Posterior cingulate gyrus (tissue), 11 donors: ENCODE data around the gene ZNF678.

Source experiments
- DNase-seq, 10 donors: peaks; one replicate each; pipeline versions ENCODE4 v3.0.0 to v3.0.0-alpha.2; 2020 to 2021; ENCODE audit warnings: mixed read lengths in 3 of 10
- intact Hi-C: fragments of 100-400 bp; cut with DNase I; formaldehyde crosslinking; loops from one replicate; pipeline ENCODE4 v1.15.1; 2023

Gene ZNF678

DNA sequence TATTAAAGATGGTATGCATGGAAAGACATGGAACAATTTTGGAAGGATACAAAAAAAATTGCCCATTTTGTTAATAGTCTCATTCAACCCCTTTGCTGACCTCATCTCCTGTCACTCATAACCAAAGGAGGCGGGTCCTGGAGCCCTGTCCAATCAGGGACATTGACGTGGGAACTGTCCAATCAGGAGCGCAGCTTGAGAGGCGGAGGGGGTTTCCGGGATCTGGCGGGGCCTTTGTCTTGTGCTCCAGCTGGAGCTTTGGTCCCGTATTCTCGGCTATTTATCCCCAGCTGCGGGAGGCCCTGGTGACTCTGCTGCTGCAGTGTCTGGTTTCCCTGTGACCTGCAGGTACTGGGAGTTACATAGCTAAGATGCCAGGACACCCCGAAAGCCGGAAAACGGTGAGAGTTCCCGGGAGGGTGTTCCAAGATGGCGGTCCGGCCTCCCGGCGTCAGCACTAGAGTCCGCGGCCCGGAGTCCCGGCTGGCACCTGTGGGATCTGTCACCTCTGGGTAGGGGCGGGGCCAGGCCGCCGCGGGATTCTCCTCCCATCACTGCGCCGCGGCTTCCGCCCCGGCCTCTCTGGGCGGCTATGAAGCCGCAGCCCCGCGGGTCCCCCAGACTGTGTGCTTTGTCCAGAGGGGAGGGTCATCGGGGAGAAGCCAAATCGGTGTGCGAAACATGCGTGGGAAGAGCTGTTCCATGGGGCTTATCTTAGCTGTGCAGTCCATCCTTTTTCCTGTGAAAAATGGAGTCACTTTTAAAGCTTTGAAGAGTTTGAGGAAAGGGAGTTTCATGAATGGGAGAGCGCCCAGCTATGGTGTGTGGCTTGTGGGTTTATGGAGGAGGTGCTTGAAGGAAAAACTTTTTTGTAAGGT, at the start of gene ZNF678:
Gene ZNF678 (plus strand): TSS at position 233 of the 878 bp plus-strand sequence. CDS start 87,436 bp downstream, outside the sequence.
- peak; percentile 86 to 99 (median 92) for DNase-seq
- intact Hi-C loops: loop anchor here (10.0 kb wide), 1 partner anchor 171 kb away; the partner anchor contains the start of genes JMJD4 and SNAP47

DNA sequence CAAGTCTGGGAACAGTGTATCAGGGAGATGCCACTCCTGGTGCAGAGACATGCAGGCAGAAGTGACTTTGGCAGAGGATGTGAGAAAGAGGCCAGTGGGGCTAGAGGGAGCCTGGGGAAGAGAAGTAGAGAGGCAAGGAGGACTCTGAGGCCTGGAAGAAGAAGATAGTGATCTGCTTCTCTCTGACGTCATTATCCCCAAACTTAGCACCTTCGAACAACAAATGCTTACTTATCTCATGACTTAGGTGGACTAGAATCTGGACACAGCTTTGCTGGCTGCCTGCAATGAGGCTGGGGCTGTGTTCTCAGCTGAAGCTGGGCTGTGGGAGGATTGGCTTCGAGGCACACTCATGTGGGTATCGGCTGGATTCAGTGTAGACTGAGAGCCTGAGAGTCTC, 44.5 kb upstream of the ZNF678 start:
- DNase-seq: no peak
- intact Hi-C loops: no loop called here

DNA sequence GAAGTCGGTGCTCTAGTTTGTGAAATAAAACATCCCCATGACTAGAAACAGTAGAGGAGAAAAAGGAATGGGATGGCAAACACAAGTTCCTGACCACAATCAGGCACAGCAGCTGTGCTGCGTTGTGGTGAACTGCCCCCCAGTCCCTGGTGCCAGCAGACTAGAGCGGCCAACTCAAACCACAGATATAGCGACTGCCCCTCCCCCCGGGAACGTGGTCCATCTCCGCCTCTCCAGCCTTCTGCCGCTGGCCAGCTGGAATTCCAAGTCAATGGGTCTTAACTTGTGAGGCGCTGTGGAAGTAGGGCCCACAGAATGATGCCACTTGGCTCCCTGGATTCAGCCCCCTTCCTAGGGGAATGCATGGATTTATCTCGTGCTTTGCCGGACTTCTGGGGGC, 41.6 kb upstream of the ZNF678 start:
- intact Hi-C loops: no loop called here
- peak in 1 of 10 donors; percentile 35 for DNase-seq

DNA sequence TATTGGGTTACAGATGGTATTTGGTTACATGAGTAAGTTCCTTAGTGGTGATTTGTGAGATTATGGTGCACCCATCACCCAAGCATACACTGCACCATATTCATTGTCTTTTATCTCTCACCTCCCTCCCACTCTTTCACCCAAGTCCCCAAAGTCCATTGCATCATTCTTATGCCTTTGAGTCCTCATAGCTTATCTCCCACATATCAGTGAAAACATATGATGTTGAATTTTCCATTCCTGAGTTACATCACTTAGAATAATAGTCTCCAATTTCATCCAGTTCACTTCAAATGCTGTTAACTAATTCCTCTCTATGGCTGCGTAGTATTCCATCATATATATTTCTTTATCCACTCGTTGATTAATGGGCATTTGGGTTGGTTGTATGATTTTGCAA, 36.8 kb upstream of the ZNF678 start:
- intact Hi-C loops: no loop called here
- DNase-seq: no peak

DNA sequence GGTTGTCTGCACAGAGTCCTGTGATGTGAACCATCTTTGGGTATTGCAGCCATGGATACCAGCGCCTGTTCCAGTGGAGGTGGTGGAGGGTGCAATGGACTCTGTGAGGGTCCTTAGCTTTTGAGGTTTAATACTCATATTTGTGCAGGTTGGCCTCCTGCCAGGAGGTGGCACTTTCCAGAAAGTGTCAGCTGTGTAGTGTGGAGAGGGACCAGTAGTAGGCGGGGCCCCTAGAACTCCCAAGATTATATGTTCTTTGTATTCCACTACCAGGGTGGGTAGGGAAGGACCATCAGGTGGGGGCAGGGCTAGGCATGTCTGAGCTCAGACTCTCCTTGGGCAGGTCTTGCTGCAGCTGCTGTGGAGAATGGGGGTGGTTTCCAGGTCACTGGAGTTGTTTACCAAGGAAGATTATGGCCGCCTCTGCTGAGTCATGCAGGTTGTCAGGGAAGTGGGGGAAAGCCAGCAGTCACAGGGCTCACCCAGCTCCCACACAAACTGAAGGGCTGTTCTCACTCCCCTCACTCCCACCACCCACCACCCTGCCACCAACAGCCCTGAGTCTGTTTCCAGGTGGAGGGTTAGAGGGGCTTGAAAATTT, 31.2 kb upstream of the ZNF678 start:
- intact Hi-C loops: no loop called here
- peak in 1 of 10 donors; percentile 54 for DNase-seq

DNA sequence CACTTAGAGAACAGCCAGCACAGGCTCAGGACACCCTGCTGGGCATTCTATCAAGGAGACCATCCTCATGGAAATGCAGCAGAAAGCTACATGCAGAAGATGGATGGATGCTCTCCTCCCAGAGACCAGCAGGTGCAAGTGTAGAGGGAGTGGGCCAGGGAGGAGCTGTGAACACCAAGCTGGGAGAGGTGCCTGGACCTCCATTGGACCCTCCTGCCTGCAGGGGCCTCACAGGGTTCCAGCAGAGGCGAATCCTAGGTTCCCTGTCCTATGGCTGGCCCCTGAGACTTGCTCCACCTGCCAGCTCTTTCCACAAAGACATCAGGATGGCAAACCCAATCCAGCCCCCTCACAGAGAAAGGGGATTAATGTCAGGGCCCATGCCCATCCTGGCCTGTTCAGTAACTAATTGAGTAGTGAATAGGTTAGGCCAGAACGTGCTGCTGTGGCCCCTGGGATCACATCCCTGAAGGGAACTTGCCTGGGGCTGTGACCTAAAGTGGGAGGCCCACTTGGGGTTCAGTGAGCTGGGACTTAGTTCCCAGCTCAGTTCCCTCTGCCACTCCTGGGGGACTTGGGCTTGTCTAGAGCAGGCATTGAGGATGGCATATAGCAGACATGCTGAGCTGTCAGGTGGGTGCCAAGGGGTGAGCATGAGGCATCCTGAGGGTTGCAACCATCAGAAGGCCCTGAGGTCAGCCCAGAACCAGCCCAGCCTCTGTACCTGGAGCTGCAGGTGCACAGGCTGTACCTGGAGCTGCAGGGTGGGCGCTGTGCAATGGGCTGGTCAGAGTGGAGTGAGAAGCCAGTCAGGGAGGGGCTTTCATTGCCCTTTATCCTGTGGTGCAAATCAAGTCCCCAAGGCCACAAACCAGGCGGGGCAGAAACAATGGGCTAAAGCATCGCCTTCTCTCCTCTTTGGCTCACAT, 22.9 kb upstream of the ZNF678 start:
- peak in 1 of 10 donors; percentile 71 for DNase-seq
- intact Hi-C loops: no loop called here

DNA sequence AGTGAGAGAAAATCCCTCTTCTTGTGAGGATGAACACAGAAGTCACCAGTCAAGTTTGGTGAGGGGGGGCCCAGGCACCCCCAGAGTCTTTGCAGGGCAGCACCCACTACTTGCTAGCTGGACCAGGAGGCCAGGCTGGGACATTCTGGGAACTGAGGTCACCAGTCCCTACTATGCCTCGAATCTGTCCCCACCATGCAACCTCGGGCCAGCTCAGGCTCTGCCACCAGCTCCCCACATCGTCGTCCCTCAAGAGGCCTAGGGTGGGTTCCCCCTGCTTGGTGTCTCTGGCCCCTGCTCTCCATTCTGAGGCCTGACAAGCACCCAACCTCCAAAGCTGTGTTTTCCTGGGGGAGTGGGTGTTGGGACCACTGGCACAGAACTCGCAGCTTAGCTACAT, 22.2 kb upstream of the ZNF678 start:
- peak in 3 of 10 donors; percentile 21 to 80 (median 72) for DNase-seq
- intact Hi-C loops: no loop called here

DNA sequence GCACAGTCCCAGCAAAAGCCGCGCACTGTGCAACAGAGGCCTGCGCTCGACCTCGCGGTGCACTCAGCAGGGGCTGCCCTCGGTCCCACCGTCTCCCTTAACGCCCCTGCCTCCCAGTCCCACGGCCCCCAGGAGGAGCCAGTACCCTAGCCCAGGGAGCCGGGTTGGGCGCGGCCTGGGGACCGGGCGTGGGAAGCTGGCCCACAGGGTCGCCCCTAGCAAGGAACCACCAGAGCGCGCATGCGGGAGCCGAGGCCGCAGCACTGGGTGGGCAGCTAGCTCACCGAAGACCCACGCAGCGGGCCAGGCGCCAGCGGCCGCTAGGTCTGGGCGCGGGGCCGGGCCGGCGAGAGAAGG, 21.6 kb upstream of the ZNF678 start:
- intact Hi-C loops: loop anchor here (1.0 kb wide), 1 partner anchor 60 kb away; no protein-coding TSS in a partner anchor
- peak in 2 of 10 donors; percentile 85 to 88 for DNase-seq

DNA sequence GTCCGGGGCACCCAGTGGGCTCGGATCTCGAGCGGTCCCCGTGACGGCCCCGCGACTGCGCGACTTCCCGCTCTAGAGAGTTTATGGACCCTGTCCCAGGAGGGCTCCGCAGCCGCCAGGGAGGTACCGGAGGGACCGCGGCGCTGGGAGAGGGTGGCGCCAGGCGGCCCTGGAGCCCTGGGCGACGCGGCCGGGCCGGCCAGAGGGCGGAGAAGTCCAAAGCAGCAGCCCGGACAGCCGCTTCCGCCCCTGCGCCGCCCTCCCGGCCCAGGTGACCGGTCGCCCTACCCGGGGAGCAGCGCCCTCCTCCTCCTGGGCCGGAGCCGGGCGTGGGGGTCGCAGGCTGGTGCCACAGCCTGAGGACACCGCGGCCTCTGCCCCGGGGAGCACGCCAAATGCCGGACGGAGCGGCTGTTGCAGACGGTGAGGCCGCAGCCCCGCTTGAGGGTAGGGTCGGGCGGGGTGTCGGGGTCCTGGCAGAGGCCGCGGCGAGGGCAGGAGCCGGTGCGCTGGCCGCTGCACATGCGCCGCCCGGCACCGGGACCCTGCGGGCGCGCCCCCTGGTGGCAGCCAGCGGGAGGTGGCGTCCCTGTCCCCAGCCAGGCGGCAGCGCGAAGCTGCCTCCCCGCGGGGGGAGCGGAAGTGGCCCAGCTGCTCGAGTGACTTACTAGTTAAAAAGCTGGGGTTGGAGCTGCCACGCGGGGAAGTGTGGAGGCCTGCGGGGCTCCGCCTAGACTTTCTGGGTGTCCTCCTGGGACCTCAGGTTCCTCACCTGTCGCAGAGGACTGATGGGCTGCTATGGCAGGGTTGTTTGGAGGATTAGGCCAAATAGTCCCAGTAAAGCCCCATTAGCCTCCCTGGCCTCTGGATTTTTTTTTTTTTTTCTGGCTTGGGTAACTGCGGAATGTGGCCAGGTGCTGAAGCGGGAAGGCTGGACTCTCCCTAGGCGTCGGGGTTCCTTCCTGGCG, 20.9 kb upstream of the ZNF678 start:
- intact Hi-C loops: loop anchor here (1.0 kb wide), 1 partner anchor 61 kb away; no protein-coding TSS in a partner anchor
- peak; percentile 72 to 98 (median 83) for DNase-seq

DNA sequence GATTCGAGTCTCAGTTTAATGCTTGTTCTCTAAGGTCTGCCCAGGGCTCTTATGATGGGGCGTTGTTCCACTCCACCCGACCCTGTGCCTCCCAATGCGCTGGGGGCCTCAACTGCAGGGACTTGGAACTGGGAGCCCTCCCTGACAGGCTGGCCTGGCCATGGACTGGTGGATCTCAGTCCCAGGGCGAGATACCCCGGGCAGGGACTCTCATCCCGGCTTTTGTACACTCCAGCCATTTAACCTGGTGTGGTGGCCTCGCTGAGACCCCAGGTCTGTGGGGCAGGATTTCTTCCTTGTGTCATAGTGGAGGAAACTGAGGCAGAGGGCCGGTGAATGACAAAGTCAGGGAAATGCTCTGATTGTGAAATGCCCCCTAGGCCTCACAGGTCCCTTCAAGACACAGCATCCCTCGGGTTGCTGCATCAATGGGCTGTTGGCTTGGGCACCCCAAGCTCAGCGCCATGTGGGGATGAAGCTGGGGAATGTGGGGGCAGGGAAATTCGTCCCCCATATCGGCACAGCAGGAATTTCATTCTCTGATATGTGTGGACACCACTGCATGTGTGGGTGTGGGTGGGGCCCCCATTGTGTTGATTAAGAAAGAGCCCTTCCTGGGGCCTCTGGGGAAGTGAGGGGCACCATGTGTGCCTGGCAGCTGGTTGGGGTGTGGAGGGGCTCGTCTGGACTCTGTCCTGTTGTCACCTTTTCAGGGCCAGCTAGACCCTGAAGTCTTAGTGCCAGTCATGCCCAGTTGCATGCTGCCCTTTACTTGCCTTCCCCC, 19.9 kb upstream of the ZNF678 start:
- intact Hi-C loops: no loop called here
- peak in 1 of 10 donors; percentile 49 for DNase-seq

DNA sequence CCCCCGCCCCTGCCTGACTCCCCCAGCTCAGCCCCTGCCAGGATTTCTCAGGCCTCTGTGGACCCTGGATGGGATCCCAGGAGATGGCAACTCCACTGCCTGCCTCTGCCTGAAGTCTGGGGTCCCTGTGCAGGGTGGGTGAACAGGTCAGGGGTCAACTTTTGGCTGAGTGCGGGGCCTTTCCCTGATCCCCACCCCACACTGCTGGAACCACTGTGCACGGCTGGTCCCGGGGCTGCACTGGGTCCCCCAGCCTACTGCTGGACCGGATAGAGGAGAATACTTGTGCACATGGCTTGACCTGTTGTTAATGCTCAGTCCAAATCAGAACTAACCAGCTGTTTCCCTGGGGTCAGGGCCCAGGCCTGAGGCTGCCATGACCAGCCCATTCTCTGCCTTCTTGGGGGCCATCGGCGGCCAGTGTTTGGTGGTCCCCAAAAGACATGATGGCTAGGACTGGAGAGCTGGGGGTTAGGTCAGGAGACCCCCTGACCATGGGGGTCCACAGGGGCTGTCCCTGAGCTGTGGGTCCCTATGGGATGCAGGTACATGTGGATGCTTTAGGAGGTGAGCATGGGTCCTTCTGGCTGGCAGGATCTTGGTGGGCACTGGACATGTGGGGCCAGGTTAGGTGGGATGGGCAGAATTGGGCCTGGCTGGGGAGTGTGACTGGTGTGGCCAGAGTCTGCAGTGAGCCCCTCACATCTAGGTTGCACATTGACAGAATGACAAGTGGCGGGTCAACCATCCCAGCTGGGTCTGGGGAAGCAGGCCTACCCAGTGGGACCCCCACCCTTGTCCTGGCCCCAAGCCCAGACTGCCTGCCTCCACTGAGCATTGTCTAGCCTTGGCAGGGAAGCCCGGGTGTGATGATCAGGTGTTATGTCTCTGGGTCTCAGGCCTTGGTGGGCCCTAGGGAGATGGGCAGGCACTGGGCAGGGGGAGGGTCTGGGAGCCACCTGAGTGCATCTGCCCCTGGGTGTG, 19.0 kb upstream of the ZNF678 start:
- intact Hi-C loops: no loop called here
- peak in 2 of 10 donors; percentile 75 to 81 for DNase-seq

DNA sequence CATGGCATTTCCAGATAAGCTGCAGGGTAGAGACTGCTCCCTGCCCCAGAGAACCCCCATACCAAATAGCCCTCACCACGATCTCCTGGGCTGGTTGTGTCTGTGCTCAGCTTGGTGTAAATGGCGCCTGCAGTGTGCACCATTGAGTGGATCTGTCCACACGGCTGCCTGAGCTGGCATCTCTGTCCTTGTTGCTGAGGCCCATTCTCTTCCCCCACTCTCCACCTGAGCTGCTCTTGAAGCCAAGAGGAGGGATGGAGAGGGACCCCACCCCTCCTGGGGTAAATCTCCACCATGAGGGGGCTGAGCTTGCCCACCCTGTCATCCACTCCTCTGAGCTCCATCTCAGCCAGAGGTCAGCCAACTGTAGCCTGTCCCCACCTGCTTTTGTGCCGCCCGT, 18.0 kb upstream of the ZNF678 start:
- intact Hi-C loops: no loop called here
- DNase-seq: peak in 1 of 10 donors; percentile 51

DNA sequence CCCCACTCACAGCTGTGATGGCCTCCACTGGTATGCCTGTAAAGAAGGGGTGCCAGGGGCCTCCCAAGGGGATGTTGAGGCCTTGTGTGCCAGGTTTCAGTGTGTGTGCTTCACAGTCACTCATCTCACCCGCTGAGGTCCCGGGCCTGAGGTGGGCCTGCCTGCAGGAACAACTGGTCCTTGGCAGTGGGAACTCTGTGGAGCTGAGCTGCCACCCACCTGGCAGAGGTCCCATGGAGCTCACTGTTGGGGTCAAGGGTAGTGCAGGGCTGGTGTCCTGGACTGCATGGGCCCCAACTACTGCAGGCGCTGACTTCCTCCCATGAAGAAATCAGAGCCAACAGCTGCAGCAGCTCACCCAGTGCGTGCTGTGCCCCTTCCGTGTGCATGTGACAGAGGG, 17.3 kb upstream of the ZNF678 start:
- DNase-seq: peak in 3 of 10 donors; percentile 20 to 78 (median 54)
- intact Hi-C loops: no loop called here

DNA sequence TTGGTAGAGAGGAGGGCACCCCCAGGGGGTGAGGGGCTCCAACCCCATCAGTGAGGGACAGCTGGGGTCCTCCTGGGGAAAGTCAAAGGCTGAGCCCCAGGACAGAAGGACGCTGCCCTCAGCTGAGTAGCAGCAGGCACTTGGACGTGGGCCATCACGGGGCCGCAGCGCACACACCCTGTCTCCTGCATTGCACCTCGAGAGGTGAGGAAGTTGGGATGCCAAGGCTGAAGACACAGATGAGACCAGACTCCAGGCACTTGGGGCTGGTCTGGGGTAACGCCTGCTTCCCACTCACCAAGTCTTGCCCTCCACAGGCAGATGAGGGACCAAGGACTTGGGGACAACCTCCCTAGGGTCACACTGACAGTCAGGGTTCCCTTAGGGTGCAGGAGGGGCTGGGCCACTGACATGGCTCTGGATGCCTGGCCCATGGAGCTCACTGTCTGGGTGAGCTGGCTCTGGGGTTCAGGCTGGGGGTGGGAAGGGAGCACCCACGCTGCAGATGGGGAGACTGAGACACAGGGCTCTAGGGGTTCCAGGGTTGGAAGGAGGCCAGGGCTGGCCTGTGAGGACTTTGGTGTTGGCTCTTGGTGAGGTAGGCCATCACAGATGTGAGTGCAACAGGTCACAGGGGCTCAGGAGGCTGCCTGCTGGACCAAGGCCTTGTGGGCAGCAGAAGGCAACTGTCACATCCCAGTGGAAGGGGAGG, 16.6 kb upstream of the ZNF678 start:
- intact Hi-C loops: no loop called here
- DNase-seq: peak in 1 of 10 donors; percentile 65

DNA sequence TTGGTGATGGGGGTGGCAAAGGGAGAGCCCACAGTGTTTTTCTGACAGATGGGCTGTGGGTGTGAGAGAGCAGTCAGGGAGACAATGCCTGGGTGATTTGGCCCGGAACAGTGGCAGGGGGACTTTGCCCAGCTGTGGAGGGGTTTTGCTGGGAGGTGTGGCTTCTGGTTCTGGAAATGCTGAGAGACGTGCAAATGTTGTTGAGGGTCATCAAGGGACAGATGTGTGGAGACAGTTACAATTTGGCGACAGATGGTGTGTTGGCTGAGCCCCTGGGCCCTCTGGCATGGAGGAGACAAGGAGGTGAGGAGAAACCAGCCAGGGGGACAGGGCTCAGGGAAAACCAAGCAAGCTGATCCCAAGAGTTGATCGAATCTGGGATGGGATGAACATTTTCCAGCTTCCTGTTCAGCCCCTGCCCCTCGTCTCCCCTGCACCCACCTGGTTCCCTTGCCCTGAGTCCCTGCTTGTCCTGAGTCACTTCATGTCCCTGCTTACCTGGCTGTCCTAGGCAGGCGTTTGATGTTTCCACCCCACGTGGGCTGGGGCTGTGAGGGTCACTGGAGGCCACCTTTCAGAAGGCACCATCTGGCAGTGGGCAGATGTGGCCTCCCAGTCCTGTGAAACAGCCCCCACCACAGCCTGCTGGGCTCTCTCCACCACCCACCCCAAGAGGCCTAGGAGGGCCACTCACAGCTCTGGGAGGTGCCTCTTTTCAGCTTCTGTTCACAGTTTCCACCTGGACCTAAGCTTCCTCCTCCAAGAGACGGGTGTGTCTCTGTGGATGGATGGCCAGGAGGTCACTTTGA, 15.8 kb upstream of the ZNF678 start:
- peak in 1 of 10 donors; percentile 62 for DNase-seq
- intact Hi-C loops: no loop called here

DNA sequence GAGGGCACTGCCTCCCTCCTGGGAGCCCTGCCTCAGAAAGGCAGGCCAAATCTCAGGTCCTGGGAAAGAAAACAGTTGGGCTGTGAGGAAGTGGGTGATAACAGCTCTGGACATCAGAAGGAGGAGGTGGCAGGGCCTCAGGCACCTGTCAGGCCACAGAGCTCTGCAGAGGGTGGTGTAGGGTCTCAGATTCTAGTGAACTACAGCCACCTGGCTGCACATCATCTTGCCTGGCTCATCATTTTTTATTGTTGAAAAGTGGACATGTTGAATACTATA, 15.3 kb upstream of the ZNF678 start:
- intact Hi-C loops: no loop called here
- DNase-seq: no peak
